IPS-18c (cell line): ENCODE results near the gene WFS1.

Source experiments
- H3K4me3 ChIP-seq: 2 replicates; pipeline ENCODE4 v1.7.0; 2013; ENCODE audit warnings: low read depth, mild to moderate bottlenecking, low read length, moderate library complexity; ENCODE audit not compliant: insufficient read depth
- H3K9me3 ChIP-seq: one replicate; pipeline ENCODE4 v1.6.1; 2013; ENCODE audit warnings: mild to moderate bottlenecking, low read length, moderate library complexity; ENCODE audit not compliant: control insufficient read depth, insufficient read depth

Gene WFS1

DNA sequence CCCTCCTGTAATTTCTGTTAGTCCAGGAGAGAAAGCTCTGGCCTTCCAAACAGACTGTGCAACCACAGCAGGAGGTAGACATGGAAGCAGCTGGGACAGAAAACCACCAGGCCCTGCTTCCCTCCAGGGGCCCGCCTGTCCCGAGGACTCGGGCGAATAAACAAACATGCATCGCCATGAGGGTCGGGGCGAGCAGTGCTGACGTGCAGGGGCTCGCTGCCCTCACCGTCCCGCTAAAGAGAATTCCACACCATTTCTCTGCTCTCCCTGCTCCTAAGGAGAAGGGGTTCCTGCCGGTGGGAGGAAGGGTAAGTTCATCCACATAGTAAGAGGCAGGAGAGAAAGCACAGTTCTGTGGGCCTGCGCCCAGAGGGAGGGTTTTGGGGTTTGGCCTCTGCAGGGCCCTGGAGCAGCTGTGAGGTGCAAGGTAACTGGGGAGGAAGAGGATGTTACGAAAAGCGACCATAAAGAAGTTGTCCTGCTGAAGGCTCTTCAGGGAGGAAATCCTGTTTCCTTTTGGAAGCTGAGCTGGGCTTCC lies 54.9 kb downstream of the WFS1 start:
- H3K4me3 ChIP-seq, result no peak overlapping the region

DNA sequence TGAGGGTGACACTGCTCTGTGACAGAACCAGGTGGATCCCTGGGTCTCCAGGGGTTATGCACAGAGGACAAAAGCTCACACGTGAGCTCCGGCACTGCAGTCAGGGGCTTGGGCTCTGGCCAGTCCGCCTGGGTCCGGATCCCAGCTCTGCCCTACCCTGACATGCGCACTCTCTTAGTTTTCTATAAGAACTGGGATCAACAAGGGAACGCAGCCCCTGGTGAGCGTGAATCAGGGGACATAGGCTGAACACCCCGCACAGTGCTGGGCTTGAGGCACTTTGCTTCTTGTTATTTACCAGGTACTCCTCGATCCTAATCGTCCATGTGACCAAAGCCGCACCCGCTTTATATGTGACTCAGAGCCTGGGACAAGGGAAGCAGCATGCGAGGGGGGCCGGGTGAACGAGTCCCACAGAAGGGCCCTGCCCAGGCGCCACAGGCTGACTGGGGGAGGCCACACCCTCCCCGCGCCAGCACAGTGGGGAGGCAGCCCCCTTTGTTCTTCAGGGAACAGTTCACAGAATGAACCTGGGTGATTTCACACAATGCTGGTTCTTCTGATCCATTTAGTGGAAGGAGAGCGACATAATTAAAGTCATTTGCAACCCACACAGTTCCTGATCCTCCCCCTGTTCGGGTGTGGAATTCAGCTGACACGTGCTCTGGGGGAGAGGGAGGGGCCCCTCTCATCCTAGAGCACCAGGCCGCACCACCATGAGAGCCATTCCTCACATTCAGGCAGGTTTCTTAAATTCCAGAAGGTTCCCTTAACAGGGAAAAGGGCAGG lies 55.5 kb downstream of the WFS1 start:
- Histone ChIP-seq H3K4me3 (no peak overlapping the region), H3K9me3 (peaks cover 2% of the 10 kb centered on the region)

More for the DNA sequence above, 54.9 kb downstream of the WFS1 start:
- peaks cover 2% of the 10 kb centered on the region for H3K9me3 ChIP-seq

DNA sequence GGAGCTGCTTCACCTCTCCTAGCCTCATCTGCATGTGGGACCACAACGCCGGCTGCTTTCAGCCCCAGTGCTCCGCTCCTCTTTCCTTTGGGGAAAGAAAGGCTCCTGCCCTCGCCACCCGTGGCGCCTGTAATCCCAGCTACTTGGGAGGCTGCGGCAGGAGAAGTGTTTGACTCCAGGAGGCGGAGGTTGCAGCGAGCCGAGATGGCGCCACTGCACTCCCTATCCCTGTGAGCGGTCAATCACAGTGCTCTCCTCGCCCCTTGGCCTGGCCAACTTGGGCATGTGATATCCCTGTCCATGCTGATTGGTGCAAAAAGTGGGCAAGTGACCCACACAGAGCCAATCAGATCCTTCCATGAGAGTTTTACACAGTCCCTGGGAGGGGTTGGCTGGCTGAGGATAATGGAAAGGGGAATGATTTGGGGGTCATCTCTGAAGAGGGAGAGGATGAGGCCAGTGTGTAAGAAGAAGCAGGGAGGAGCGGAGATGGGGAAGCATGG lies 56.2 kb downstream of the WFS1 start:
- Histone ChIP-seq H3K9me3 (peaks cover 2% of the 10 kb centered on the region), H3K4me3 (no peak overlapping the region)

DNA sequence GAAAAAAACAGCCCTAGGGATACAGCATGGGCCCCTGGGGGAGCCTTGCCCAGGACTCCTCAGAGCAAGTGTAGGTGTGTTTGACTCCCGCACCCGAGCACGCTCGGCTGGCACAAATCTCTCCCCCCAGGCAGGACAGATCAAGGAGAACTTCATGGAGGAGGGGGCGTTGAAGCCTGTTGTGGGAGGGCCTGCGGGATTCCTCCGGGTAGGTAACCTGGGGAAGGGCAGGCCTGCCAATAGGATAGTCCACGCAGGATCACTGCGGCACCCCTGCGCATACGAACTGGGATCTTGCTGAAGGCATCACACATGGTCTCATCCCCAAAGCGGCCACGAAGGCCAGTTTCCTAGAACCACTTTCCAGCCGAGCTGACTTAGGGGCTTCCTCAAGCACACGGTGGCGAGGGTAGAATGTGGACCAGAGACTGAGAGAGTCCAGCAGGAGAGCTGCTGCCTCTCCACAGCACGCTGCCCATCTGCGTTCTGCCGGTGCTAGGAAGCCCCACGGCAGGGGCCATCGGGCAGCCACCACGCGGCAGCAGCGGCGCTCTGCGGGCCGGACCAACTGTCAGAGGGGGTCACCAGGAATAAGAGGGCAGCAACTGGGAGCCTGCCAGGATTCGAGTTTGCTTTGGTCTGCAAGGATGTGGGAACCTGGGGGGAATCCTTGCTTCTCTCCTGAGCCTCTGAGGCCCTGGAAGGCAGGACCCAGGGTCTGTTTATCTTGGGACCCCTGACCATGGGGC lies 56.8 kb downstream of the WFS1 start:
- Histone ChIP-seq H3K4me3 (no peak overlapping the region), H3K9me3 (peaks cover 2% of the 10 kb centered on the region)

DNA sequence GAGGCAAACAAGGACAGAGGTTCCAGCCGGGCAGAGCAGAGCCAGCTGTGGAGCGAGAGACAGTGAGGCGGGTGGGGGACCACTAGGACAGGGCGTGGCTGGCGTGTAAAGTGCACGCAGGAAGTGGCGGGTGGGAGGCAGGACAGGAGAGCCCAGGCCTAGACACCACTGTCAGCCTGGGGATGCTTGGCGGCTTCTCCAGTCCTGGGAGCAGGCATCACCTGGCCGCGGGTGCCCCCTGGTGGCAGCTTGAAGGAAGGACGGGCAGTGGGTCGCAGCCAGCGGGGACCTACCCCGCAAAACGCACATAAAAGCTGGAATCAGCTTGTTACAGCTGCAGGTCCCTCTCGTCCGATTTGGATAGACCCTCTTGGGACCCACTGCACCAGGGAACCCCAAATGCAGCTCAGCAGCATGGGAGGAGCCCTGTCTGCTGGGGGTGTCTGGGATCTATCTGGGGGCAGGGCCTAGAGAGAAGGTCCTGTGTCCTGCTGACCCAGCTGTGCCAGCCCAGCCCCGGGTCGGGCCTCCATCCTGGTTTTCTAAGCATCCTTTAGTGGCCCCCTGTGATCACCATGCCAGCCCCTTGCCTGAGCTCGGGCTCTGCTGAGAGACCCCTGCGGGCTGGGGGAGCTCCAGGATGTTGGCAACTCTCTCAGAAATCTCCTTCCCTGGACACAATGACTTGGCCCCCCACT lies 57.7 kb downstream of the WFS1 start:
- Histone ChIP-seq H3K9me3 (peaks cover 5% of the 10 kb centered on the region), H3K4me3 (no peak overlapping the region)

DNA sequence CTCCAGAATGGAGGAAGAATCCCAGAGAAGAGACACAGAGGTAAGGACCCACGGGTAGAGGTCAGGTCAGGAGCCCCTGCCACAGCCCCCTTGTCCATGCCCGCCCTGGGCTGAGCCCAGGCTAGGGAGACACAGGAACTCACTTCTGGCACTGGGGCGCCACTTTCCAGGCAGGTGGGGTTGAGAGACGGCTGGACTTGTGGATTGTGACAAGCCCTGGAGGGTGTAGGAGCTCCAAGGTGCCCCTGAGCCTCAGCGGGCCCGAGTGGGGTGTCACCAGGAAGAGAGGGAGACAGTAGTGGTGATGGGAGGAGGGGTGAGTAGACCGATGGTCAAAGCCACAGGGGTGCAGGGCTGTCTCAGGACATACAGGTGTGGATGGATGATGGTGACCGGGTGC lies 58.9 kb downstream of the WFS1 start:
- H3K4me3 ChIP-seq, result no peak overlapping the region
- H3K9me3 ChIP-seq, result peaks cover 5% of the 10 kb centered on the region

DNA sequence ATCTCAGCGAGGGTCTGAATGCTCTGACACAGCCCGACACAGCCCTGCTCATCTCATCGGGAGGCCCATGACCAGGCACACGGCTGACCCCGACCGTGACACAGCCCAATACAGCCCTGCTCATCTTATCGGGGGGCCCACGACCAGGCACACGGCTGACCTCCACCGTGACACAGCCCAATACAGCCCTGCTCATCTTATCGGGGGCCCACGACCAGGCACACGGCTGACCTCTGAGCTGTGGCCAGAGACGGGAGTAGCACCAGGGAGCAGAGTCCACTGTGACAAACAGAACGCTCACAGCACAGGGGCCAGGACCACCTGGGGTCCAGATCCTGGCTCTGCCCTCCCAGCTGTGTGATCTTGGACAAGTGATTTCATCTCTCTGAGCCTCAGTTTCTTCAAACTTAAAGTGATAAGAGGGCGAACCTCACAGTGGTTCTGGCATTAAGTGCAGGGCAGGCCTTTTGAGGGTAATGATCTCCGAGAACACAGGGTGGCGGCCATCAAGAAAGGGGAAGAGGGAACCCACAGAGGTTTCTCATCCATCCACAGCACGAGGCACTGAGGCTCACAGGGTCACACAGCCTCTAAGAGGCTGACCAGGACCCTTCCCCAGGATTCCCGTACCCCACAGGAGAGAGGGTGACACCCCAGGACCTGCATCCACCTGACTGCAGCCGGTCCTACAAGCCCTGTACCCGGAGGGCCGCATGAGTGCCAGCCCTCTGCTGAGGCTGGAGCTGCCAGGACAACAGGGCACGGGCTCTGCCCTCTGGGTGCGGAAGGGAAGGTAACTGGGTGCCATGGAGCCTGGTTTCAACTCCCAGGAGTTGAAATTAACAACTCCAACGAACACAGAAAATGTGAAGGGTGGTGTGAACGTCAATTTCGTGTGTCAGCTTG lies 60.1 kb downstream of the WFS1 start:
- H3K4me3 ChIP-seq, result no peak overlapping the region
- peaks cover 7% of the 10 kb centered on the region for H3K9me3 ChIP-seq

DNA sequence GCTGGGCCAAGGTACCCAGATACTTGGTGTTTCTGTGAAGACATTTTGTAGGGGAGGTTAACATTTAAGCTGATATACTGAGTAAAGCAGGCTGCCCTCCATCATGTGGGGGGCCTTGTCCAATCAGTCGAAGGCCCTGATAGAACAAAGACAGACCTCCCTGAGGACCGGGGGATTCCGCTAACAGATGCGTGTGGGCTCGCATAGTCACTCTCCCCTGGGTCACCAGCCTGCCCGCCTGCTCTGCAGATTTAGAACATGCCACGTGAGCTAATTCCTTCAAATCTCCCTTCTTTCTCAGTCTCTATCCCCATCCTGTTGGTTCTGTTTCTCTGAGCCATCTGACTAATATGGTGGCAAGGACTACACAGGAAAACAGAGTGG lies 60.7 kb downstream of the WFS1 start:
- Histone ChIP-seq H3K9me3 (peaks cover 7% of the 10 kb centered on the region), H3K4me3 (no peak overlapping the region)

DNA sequence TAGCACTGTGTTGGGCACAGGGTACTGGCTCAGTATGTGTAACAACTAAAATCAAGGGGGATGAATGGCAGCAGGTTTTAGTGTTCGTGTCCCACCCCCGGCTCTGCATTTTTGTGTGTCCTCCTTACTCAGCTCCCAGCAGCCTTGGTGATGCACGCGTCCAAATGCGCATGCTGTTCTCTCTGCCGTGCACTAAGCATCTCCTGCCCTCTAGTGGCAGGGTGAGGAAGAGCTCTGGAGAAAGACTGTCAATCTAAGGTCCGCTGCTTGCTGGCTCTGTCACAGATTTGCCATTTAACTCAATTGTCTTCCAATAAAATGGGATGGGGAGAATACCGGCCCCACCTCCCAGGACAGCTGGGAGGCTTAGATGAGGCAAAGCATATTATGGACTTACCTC lies 61.4 kb downstream of the WFS1 start:
- Histone ChIP-seq H3K4me3 (no peak overlapping the region), H3K9me3 (peaks cover 7% of the 10 kb centered on the region)

DNA sequence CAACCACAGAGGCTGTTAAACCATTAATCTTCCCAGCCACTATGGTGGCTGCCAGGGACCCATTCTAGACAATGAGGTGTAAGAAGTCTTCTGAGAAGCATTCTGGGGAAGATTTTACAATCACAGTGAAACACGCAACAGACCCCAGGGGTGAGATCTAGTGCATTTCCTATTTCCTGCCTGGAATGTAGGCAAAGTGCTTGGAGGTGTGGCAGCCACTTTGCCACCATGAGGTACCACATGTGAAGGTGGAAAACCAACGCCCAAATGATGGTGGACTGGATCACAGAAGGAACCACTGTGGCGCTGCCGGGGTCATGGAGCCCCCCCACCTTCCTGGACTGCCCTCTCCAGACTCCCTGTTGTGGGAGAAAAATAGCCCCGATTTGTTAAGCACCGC lies 61.8 kb downstream of the WFS1 start:
- Histone ChIP-seq H3K9me3 (peaks cover 7% of the 10 kb centered on the region), H3K4me3 (no peak overlapping the region)

DNA sequence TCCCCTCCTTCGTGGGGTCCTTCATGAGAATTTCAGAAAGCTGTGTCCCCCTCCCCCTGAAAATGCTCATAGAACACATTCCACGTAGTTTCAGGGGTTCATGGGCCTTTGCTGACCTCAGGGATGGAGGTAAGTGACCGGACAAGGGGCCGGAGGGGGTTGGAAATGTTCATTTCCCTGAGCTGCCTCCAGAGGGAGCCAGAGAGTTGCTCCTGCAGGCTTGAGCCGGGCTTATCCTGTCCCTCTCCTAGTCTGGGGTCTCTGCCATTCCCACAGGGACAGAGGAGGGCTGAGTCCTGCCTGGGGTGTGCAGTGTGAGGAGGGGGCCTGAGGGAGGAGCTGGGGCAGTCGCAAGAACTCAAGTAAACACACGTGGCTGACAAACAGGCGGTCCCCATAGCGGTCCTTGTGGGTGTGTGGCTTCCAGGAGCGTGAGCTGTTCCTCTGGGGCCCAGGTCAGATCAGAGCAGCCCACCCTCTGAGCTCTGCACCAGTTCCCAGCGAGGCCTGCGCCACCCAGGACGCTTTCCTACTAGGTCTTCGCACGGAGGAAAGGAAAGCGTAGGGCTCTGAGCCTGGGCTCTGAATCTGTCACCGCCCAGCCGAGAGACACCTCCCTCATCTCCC lies 62.5 kb downstream of the WFS1 start:
- peaks cover 7% of the 10 kb centered on the region for H3K9me3 ChIP-seq
- H3K4me3 ChIP-seq, result no peak overlapping the region

DNA sequence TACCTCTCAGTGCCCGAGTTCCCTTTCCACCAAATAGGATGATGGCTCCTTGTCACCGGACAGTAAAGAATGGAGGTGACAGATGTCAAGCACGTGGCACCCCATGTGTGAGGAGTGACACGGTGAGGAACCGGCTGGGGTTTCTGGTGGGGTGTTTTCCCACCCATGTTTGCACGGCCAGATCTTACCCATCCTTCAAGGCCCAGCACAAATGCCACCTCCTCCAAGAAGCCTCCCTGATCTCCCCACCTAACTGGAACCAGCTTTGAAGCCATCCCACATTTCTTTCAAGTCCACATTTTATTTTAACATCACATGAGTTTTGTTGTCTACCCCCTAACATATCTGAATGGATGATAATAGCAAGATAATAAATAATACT lies 63.0 kb downstream of the WFS1 start:
- H3K9me3 ChIP-seq, result peaks cover 7% of the 10 kb centered on the region
- no peak overlapping the region for H3K4me3 ChIP-seq

DNA sequence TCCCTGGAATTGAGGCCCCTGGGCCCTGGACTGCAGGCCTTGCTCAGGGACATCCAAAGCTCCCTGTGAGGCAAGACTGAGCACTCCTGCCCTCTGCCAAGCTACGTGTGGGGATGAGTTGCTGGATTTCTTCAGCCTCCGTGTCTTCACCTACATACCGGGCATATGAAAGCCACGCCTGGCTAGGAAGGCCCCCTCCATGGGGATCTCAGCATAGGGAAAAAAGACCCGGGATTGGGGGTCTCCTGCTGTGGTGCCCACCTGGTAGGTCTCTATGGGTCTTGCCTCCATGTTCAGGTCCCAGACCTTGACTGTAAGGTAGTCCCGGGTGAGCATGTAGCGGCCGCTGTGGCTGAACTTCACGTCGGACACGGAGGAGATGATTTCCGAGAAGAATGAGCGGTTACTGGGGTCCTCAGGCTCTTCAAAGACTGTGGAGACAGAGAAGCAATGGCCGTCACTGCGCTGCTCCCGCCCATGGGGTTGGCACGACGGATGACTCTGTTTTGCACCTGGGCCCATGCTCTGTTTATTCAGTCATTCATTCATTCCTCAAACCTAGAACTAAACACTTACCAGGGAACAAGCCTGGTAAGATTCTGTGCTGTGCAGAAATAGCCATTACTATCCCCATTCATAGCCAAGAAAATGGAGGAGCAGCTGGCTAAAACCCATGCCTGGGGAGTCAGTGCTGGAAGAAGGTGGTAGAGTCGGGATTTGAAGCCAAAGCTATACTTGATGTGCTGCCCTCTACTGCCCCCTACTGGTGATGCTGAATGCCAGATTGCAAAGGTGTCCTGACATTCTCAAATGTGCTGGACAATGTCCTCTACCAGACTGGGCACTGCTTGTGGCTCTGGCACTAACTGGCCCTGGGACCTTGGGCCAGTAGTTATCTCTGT lies 63.9 kb downstream of the WFS1 start:
- Histone ChIP-seq H3K9me3 (peaks cover 7% of the 10 kb centered on the region), H3K4me3 (no peak overlapping the region)

DNA sequence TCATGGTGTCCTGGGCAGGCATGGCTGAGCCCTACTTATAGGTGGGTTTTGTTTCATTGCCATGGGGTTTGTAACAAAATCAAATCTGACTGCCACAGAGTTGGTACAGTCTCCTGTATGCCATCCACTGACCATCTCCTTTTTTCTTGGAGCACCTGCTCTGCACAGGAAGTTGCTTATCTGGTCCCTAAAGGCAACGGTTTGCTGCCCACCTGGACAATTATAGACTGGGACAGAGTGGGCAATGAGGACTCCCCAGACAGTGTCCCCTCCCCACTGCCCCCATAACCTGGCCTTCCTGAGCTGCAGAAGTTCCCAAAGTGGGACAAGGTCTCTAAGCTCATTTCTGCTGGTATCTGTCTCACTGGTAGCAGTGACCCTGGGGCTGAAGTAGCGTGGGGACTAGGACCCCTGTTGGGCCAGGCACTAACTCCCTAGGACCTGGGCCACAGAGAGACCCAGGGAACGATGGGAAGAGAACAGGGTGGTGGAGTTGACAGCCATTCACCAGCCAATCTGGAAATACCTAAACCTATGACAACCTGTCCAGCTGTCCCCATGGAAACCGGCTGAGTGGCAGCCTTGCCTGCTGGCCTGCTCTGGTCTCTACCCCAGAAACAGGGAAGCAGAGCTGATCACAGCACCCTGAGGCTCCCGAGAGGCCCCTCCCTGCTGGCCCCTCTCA lies 64.7 kb downstream of the WFS1 start:
- peaks cover 7% of the 10 kb centered on the region for H3K9me3 ChIP-seq

DNA sequence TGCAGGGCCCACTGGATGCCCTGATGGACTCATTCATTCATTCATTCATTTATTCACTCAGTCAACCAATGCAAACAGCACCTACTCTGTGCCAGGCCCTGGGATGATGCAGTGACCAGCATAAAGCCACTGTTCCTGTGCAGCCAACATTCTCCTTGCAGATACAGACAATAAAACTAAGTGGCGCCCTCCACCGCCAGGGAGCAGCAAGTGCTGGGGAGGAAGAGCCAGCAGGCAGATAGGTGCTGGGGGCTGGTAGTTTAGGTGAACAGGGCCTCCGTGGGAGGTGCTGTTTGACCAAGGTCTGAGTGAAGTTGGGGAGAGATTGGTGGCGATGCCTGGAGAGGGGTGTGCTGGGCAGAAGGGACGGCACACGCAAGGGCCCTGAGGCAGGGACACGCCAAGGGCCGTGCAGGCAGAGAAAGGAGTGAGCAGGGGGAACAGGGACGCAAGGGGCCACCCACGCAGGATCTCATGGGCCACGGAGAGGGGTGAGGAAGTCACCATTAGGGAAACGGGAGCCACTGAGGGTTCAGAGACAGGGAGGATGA lies 65.5 kb downstream of the WFS1 start:
- Histone ChIP-seq H3K4me3 (no peak overlapping the region), H3K9me3 (peaks cover 7% of the 10 kb centered on the region)

More for the DNA sequence above, 64.7 kb downstream of the WFS1 start:
- H3K4me3 ChIP-seq, result no peak overlapping the region
